GM18867 (cell line): ENCODE results near the gene JSRP1.

Source experiments
- ATAC-seq: cut with Tn5 transposase; IDR thresholded peaks from one replicate; pipeline ENCODE4 v1.9.1; 2021; ENCODE audit warnings: mild to moderate bottlenecking, moderate library complexity; ENCODE audit not compliant: unreplicated experiment

The JSRP1 gene

GRCh38 chr19:2219726-2220125 is 36.5 kb downstream of the JSRP1 start:
- no peak for ATAC-seq

GRCh38 chr19:2217591-2217990 is 38.6 kb downstream of the JSRP1 start:
- ATAC-seq = no peak

- no peak for ATAC-seq
These were observed 39.6 kb downstream of the JSRP1 start for GRCh38 chr19:2216361-2217225.

GRCh38 chr19:2215281-2215751 is 40.9 kb downstream of the JSRP1 start:
- no peak for ATAC-seq

- ATAC-seq = no peak
These were observed 42.0 kb downstream of the JSRP1 start for GRCh38 chr19:2214251-2214650.

GRCh38 chr19:2213799-2214198 is 42.4 kb downstream of the JSRP1 start:
- ATAC-seq = no peak

- no peak for ATAC-seq
These were observed 43.1 kb downstream of the JSRP1 start for GRCh38 chr19:2212861-2213711.

- no peak for ATAC-seq
These were observed 45.1 kb downstream of the JSRP1 start for GRCh38 chr19:2210987-2211740.

- no peak for ATAC-seq
These were observed 46.0 kb downstream of the JSRP1 start for GRCh38 chr19:2210206-2210605.

- no peak for ATAC-seq
These were observed 46.8 kb downstream of the JSRP1 start for GRCh38 chr19:2209408-2209807.

- no peak for ATAC-seq
These were observed 47.2 kb downstream of the JSRP1 start for GRCh38 chr19:2208975-2209374.

GRCh38 chr19:2207991-2208860 is 48.0 kb downstream of the JSRP1 start:
- ATAC-seq = no peak

- no peak for ATAC-seq
These were observed 49.2 kb downstream of the JSRP1 start for GRCh38 chr19:2207008-2207407.

- ATAC-seq = no peak
These were observed 53.9 kb downstream of the JSRP1 start for GRCh38 chr19:2202366-2202765.
